ENCODE results near the gene DENND2A. TPM values are rescaled to one million over a fixed set of nuclear protein-coding genes. Genes with fewer than 3 reads are reported as not detected.
"Not testable (repeated sequence)": the region's sequence is repeated elsewhere in the genome, so short reads cannot be mapped to it uniquely, and the experiment has no call there.

The DENND2A gene
- total RNA-seq, 1 donor from 2014 or later, result 14.4 TPM

DNA sequence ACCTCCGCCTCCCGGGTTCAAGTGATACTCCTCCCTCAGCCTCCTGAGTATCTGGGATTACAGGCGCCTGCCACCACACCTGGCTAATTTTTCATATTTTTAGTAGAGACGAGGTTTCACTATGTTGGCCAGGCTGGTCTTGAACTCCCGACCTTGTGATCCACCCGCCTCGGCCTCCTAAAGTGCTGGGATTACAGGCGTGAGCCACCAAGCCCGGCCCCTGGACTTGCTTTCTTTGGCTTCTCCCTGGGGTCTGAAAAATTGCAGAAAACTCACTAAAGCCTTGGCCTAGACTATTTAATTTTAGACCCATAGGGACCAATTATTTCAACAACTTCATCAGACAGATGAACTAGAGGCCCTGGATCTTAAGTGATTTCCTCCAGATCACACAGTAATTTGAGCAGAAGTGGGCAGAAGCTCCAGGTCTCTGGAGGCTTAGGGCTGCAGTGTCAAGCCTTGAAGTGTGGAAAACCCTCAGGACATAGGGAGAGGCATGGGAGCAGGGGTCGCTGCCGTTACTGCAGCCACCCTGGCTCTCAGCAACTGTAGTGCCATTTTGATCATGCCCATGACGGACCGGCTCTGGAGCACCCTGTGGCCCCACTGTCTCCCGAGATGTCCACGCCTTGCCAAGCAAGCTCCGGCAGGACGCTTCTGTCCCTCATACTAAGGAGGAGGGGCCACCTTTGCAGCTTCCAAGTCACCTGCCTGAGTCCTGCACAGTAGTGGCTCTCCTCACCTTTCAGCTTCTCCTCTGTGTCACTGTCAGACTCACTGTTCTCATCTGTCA is 72.4 kb downstream of the DENND2A start:
- intact Hi-C loops (cut with micrococcal nuclease), result no loop called here
- ATAC-seq, result peak; percentile 9
- DNase-seq, result peak; percentile 46

DNA sequence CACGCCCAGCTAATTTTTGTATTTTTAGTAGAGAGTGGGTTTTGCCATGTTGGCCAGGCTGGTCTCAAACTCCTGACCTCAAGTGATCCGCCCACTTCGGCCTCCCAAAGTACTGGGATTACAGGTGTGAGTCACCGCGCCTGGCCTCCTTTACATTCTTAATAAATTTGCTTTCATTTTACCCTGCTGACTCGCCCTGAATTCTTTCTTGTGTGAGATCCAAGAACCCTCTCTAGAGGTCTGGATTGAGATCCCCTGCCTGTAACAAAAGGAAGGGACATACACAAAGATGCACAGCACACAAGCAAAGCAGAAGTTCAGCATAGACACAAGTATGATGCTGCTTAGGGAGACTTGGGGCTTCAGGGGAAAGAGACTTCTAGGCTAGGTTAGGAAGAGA is 74.4 kb downstream of the DENND2A start:
- DNase-seq; ATAC-seq; intact Hi-C loops (cut with micrococcal nuclease): not testable (repeated sequence)

DNA sequence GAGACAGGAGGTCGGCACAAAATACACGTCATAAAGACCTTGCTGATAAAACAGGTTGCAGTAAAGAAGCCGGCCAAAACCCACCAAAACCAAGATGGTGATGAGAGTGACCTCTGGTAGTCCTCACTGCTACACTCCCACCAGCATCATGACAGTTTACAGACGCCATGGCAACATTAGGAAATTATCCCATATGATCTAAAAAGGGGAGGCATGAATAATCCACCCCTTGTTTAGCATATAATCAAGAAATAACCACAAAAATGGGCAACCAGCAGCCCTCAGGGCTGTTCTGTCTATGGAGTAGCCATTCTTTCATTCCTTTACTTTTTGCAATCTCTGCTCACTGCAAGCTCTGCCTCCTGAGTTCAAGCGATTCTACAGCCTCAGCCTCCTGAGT is 74.9 kb downstream of the DENND2A start:
- intact Hi-C loops (cut with micrococcal nuclease); ATAC-seq; DNase-seq: not testable (repeated sequence)

DNA sequence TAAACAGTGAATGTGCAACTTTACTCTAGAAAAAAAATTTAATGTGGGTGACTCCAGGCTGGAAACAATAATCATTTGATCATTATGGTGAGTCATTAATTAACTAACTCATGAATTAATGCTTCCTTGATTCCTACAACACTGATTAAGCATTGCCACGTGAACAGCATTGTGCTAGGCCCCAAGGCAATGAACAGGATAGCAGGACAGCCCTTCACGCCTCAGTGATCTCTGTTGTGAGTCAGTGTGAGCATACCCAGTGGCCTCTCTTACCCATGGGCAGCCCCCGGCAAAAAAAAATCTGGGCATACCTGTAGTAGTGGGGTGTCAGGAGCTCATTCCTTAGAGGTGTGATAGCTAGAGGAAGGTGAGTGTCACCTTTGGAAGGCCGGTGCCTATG is 76.0 kb downstream of the DENND2A start:
- DNase-seq (no peak), ATAC-seq (no peak)
- intact Hi-C loops (cut with micrococcal nuclease), result no loop called here

DNA sequence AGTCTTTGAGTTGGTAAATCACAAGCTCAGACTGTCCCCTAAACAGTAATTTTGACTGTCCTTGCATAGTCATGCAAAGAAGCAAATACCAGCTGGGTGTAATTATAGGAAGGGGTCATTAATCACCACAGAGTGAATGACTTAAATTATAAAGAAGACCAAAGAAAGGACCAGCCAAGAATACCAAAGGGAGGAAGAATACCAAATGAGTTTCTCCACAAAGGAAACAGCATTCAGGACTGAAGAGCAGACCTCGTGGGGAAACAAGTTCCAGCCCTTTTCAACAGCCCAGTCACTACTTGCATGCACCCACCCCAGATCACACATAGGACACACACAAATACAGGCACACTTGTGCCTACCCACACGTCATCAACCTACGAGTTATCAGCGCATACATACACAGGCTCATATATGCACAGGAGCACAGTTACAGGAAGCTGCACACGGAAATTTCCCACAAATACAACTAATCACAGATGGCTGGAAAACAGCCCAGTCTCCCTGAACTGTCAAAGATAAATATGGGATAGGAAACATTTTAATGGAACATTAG is 77.6 kb downstream of the DENND2A start:
- intact Hi-C loops (cut with micrococcal nuclease), result no loop called here
- DNase-seq, result no peak
- no peak for ATAC-seq

DNA sequence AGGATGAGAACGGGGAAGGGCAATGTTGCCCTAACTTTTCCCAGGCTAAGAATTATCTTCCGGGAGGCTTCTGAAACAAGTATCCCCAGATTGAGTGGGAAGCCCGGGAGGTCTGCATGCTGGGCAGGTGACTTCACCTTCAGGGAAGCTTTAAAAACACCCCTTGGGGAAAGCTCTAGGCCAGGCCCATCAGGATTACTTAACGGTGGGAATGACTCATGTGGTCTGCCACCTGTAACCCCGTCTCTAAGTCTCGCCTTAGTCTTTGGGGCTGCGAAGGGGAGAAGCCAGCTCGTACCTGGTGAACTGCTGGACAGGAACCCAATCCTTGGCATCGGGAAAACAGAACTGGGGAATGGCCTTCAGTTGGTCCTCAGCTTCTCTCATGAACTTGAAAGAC is 81.2 kb downstream of the DENND2A start:
- intact Hi-C loops (cut with micrococcal nuclease), result no loop called here
- ATAC-seq (no peak), DNase-seq (no peak)

DNA sequence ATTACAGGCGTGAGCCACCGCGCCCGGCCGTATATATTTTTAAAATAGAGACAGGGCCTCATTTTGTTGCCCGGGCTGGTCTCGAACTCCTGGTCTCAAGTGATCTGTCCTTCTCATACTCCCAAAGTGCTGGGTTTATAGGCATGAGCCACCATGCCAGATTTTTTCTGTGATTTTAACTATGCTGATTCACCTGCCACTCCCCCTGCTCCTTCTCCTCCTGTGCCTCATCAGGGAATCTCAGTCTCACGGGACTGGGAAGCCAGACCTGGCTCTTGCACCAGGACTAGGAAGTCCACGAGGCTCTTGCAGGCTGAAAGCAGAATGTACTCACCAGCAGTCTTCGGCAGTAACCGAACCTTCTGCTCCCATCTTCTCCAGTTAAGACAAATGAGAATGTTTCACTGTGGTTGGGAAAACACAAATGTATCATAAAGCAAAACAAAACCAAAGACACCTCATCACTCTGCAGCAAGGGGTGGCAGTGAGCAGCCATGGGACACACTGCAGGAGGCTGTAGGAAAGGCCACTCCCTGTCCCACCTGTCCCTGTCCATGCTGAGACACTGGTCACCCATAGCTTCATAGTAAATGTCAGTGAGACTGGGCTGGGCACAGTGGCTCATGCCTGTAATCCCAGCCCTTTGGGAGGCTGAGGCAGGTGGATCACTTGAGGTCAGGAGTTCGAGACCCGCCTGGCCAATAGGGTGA is 82.6 kb downstream of the DENND2A start:
- intact Hi-C loops (cut with micrococcal nuclease), result no loop called here
- ATAC-seq (no peak), DNase-seq (no peak)

DNA sequence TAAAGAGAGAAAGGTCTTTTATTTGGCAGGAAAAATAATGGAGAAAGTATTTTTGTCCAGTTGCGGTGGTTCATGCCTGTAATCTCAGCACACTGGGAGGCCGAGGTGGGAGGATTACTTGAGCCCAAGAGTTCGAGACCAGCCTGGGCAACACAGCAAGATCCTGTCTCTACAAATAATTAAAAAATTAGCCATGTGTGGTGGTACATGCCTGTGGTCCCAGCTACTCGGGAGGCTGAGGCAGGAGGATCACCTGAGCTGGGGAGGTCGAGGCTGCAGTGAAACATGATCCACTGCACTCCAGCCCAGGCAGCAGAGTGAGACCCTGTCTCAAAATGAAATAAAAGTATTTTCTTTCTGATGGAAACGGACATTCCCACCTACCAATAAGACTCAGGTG is 83.5 kb downstream of the DENND2A start:
- intact Hi-C loops (cut with micrococcal nuclease), result no loop called here
- ATAC-seq, result no peak
- DNase-seq, result no peak

DNA sequence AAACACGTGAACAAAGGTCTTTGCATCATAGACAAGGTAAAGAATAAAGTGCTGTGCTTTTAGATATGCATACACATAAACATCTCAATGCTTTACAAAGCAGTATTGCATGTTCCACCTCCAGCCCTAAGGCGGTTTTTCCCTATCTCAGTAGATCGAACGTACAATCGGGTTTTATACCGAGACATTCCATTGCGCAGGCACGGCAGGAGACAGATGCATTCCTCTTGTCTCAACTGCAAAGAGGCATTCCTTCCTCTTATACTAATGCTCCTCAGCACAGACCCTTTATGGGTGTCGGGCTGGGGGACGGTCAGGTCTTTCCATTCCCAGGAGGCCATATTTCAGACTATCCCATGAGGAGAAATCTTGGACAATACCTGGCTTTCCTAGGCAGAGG is 87.4 kb downstream of the DENND2A start:
- intact Hi-C loops (cut with micrococcal nuclease); DNase-seq; ATAC-seq: not testable (repeated sequence)

DNA sequence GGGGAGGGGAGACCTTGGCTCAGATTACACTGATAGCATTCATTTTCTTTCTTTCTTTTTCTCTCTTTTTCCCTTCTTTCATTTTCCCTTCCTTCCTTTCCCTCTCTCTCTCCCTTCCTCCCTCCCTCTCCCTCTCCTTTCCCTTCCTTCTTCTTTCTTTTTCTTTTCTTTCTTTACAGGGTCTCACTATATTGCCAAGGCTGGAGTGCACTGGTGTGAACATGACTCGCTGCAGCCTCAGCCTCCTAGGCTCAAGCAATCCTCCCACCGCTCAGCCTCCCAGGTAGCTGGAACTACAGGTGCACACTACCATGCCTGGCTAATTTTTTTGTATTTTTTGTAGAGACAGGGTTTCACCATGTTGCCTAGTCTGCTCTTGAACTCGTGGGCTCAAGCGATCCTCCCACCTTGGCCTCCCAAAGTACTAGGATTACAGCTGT is 88.4 kb downstream of the DENND2A start:
- ATAC-seq (no peak), DNase-seq (no peak)
- intact Hi-C loops (cut with micrococcal nuclease), result no loop called here

DNA sequence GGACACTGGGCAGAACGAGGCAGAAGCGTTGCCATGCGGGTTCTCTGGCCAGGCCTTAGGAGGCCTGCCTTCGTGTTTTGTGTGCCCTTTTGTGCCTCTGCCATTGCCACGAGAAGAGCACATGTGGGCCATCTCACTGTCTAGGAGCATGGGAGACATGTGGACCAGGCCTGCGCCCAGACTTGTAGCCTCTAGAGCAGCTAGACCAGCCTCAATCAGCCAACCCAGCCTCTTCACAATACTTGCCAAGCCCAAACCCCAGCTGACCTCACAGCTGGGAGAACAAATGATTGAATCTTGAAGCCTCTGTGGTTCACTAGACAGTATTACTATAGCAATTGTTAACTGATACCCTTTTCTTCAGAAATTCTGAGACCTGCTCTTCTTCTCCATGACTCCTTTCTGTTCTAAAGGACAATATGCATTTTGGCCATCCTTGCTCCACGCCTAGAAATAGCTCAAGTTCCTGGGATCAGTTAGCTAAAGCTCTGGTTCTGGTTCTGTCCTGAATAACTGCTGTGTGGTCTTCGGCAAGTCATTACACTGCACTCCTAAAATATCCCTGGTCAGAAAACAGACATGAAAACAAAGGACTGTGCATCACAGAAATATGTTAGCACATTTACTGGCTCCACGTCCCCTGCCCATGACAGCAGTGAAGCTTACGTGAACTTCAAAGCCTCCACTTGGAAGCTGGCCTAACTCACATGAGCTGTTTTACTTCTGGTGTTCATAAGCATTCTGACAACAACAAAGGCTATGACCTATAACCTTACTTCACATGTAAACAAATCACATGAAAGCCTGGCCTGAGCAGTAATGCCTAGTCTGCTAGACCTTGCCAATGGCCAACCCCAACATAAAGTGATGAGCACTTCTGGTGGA is 89.0 kb downstream of the DENND2A start:
- DNase-seq (no peak), ATAC-seq (peak; percentile 60)
- intact Hi-C loops (cut with micrococcal nuclease), result no loop called here

DNA sequence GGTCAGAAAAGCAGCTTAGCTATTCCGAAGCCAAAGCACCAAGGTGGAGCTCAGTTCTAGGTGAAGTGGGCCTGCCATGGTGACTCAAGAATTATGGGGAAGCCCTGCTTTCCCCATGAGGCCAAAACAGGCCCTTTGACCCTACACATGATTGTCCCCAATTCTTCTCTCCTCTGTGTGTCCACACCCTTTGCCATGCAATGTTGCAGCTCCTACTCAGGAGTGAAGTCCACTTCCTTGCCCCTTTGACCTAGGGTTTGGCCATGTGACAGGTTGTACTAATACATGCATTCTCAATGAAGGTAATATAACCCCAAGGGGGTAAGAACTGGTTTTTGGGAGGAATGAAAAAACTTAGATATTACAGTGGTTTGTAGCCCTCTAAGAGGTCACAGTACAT is 93.7 kb downstream of the DENND2A start:
- no peak for DNase-seq
- no peak for ATAC-seq
- intact Hi-C loops (cut with micrococcal nuclease), result no loop called here

DNA sequence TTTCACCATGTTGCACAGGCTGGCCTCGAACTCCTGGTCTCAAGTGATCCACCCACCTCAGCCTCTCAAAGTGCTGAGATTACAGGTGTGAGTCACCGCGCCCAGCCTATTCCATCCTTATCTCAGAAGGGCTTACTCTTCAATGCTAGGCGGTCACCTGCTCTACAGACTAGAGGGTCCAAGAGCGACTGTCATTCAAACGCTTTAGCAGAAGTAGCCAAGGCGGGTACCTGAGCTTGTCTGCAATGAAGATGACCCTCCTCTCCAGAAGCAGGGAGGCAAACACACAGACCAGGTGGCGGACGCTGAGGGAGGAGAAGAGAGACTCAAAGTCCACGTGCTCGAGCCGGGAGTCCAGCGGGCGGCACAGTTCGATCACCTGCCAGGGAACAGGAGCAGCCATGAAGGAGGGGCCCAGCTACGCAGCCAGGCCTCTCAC is 96.2 kb downstream of the DENND2A start:
- DNase-seq, result peak; percentile 9
- no peak for ATAC-seq
- intact Hi-C loops (cut with micrococcal nuclease), result no loop called here

DNA sequence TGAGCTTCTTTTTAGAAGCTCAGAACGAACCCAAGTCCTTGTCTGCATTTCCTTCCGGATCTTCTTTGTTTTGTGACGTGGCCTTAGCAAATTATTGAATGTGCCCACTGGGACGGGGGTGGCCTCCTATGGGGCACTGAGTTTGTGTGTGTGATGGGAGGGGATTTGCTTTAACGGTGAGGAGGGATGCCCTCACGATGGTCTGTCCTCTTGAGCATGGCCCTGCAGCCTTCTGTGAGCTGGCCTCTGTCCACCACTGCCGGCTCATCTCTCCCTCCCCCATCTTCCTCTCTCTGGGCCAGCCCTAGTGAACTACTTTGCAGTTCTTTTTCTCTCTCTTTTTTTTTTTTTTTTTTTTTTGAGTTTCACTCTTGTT is 98.4 kb downstream of the DENND2A start:
- intact Hi-C loops (cut with micrococcal nuclease), result no loop called here
- ATAC-seq (peak; percentile 85), DNase-seq (peak; percentile 67)

DNA sequence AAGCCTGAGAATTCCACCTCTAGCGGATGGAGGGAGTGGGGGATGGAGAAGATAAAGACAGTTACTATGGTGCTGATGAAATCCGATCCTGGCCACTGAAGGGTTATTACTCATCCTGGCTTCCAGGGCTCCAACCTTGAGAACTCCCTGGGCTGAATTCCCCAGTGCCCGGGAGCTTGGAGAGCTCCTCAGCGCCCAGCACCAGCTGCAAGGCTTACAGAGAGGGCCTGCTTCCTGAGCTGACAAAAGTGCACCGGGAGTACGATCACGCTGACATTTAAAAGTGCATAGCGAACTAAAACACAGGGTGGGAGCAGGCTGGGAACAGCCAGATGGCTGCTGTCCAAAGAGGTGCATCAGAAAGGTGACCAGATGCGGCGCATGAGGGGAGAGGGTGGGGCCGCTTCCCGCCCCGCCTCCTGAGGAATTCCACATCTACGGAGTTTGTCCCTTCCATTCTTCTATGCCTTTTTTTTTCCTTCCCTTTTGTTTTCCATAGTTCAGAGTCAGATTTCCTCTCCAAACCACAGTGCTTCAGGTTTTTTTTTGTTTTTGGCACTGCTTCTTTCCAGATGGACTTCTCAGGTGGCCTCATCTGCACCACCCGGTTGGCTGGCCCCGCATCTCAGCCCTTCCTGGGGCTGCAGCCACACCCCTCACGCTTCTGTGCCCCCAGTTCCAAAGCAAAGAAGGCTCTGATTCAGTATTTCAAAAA is 98.9 kb downstream of the DENND2A start:
- ATAC-seq (peak; percentile 86), DNase-seq (peak; percentile 76)
- intact Hi-C loops (cut with micrococcal nuclease), result no loop called here

DNA sequence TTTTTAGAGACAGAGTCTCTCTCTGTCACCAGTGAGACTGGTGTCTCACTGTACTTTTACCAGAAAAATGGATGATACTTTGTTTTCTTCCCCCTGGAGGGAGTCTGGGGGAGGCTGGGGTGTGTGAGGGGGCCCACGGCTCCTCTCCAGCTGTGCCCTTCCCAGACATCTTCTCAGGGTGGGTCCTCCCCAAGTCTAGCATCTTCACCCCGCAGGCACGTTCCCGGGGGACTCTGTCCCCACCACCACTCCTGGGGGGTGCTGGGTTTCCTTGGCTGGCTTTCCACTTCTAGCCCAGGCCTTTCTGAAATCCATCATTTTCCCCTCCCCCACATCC is 99.5 kb downstream of the DENND2A start:
- intact Hi-C loops (cut with micrococcal nuclease), result no loop called here
- DNase-seq, result no peak
- ATAC-seq, result no peak

DNA sequence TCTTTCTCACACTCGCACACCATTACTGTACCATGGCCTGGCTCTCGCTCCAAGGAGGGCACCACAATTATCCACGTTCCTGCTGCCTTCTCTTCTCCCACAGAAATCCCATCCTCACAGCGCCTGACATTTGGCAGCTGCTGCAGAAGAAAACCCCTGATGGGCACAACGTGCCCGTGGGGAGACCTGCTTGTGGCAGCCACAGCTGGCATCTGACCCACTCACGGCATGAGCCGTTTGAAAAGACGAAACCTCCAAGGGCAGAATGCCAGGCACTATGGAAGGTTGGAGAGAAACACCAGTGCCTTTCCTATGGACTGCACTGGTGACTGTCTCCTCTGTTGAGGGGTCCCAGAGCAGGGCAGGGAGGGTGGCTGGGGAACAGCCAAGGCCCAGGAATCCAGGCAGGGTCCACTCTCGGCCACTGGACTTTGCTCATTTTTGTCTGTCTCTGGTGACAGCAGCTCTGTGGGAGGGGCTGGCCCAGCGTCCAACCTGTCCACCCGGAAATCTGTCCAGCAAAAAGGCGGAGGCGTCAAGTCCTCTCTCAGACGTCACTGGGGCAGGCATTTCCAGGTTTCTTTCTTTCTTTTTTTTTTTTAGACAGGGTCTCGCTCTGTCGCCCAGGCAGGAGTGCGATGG is 100.4 kb downstream of the DENND2A start:
- ATAC-seq (no peak), DNase-seq (no peak)
- intact Hi-C loops (cut with micrococcal nuclease), result no loop called here

DNA sequence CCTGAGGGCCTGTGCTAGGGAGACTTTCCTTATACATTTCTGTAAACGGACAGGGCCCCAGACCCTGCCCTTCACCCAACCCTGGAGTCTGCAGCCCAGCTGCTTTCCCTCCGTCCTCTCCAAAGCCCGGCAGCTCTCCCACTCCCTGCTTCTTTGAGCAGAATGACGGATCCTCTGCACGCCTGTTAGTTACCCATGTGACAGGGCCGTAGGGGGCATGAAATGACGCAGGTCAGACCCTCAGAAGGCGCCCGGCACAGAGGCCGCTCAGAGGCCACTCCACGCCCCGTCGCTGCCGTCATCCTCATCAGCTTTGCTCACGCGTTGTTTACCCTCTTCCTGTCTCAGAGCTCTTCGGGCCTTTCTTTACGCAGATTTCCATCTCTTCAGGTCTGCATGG is 101.2 kb downstream of the DENND2A start:
- intact Hi-C loops (cut with micrococcal nuclease), result no loop called here
- ATAC-seq (no peak), DNase-seq (no peak)
